ENCODE results near the gene HTR1B.

The HTR1B gene

GRCh38 chr6:77447254-77447653 is 16.0 kb downstream of the HTR1B start:
- TF ChIP-seq POLR2AphosphoS5 (IDR thresholded peaks at IDR 0.05; ENCODE audit: low read depth) (no peak), GABPA (IDR thresholded peaks at IDR 0.05; ENCODE audit: low read depth) (no peak), CTCF (IDR thresholded peaks at IDR 0.05; ENCODE audit: insufficient read depth, low read length) (no peak), REST (IDR thresholded peaks at IDR 0.05; ENCODE audit: insufficient replicate concordance, low read depth) (no peak), SPI1 (IDR thresholded peaks at IDR 0.05; ENCODE audit: borderline replicate concordance, low read depth) (no peak)
- DNase-seq (ENCODE audit: low read depth in 1 of 2, low spot score in 1 of 2): no peak
- no peaks in the 10 kb centered on the region for H3K27me3 ChIP-seq (ENCODE audit: insufficient read depth, poor library complexity, severe bottlenecking)
- H3K4me3 ChIP-seq (replicated peaks; ENCODE audit: insufficient read depth, low read length): no peak overlapping the region
- H3K27ac ChIP-seq (replicated peaks): no peak overlapping the region

GRCh38 chr6:77446249-77446648 is 17.0 kb downstream of the HTR1B start:
- H3K27ac ChIP-seq (replicated peaks): no peak overlapping the region
- no peak for DNase-seq (ENCODE audit: low read depth in 1 of 2, low spot score in 1 of 2)
- TF ChIP-seq POLR2AphosphoS5 (IDR thresholded peaks at IDR 0.05; ENCODE audit: low read depth) (no peak), SPI1 (IDR thresholded peaks at IDR 0.05; ENCODE audit: borderline replicate concordance, low read depth) (no peak), CTCF (IDR thresholded peaks at IDR 0.05; ENCODE audit: insufficient read depth, low read length) (no peak), REST (IDR thresholded peaks at IDR 0.05; ENCODE audit: insufficient replicate concordance, low read depth) (no peak), GABPA (IDR thresholded peaks at IDR 0.05; ENCODE audit: low read depth) (no peak)
- H3K4me3 ChIP-seq (replicated peaks; ENCODE audit: insufficient read depth, low read length): no peak overlapping the region
- no peaks in the 10 kb centered on the region for H3K27me3 ChIP-seq (ENCODE audit: insufficient read depth, poor library complexity, severe bottlenecking)

DNA sequence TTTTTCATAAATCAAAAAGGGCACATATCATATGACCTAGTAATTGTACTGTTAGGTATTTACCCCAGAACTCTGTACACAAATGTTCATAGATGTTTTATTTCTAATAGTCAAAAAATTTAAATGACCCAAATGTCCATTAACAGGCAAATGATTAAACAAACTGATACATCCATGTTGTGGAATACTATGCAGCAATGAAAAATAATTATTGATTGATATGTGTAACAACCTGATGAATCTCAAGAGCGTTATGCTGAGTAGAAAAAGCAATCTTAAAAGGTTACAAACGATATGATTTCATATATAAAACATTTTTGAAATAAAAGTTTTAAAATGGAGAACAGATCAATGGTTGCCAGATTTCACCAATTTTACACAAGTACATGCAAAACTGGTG is 18.1 kb downstream of the HTR1B start:
- H3K27ac ChIP-seq (replicated peaks): no peak overlapping the region
- TF ChIP-seq REST (IDR thresholded peaks at IDR 0.05; ENCODE audit: insufficient replicate concordance, low read depth) (no peak), CTCF (IDR thresholded peaks at IDR 0.05; ENCODE audit: insufficient read depth, low read length) (no peak), SPI1 (IDR thresholded peaks at IDR 0.05; ENCODE audit: borderline replicate concordance, low read depth) (no peak), POLR2AphosphoS5 (IDR thresholded peaks at IDR 0.05; ENCODE audit: low read depth) (no peak), GABPA (IDR thresholded peaks at IDR 0.05; ENCODE audit: low read depth) (no peak)
- no peak for DNase-seq (ENCODE audit: low read depth in 1 of 2, low spot score in 1 of 2)
- H3K27me3 ChIP-seq (ENCODE audit: insufficient read depth, poor library complexity, severe bottlenecking): no peaks in the 10 kb centered on the region
- no peak overlapping the region for H3K4me3 ChIP-seq (replicated peaks; ENCODE audit: insufficient read depth, low read length)

Measured in HL-60 (cell line).